LNCaP clone FGC (cell line): ENCODE results near the gene SLC17A9.

Experiments used
- DNase-seq: peaks from one replicate; pipeline ENCODE4 v3.0.0-alpha.2; 2011; ENCODE audit warnings: low read depth
- H3K4me3 ChIP-seq: 2 replicates; pipeline ENCODE4 v1.5.1; 2011; ENCODE audit warnings: mild to moderate bottlenecking, low read depth, low read length, control low read depth
- CTCF ChIP-seq: IDR thresholded peaks from 2 replicates; pipeline ENCODE4 v1.5.1; 2012; ENCODE audit warnings: mild to moderate bottlenecking; ENCODE audit not compliant: control insufficient read depth, insufficient read depth; ENCODE audit errors: extremely low read depth

SLC17A9 gene

GRCh38 chr20:62995481-62995880 lies 43.0 kb downstream of the SLC17A9 start:
- no peak for DNase-seq
- H3K4me3 ChIP-seq = no peak overlapping the region
- no peak for TF ChIP-seq CTCF

GRCh38 chr20:62995898-62996595 lies 43.5 kb downstream of the SLC17A9 start:
- H3K4me3 ChIP-seq = no peak overlapping the region
- no peak for DNase-seq
- no peak for TF ChIP-seq CTCF

- no peak for TF ChIP-seq CTCF
- no peak overlapping the region for H3K4me3 ChIP-seq
- DNase-seq = no peak
These were observed 44.1 kb downstream of the SLC17A9 start for GRCh38 chr20:62996596-62996982.

GRCh38 chr20:62997417-62998035 lies 45.0 kb downstream of the SLC17A9 start:
- DNase-seq = no peak

GRCh38 chr20:62998449-62998848 lies 45.9 kb downstream of the SLC17A9 start:
- DNase-seq = no peak
- TF ChIP-seq CTCF = no peak
- no peak overlapping the region for H3K4me3 ChIP-seq

More at GRCh38 chr20:62997417-62998035, 45.0 kb downstream of the SLC17A9 start:
- no peak for TF ChIP-seq CTCF
- H3K4me3 ChIP-seq = no peak overlapping the region

GRCh38 chr20:62999580-62999979 lies 47.1 kb downstream of the SLC17A9 start:
- TF ChIP-seq CTCF = no peak
- H3K4me3 ChIP-seq = no peak overlapping the region
- no peak for DNase-seq
